ENCODE measurements around the gene BRWD1.

GRCh38 chr21:39319251-39319756 lies 5.9 kb upstream of the BRWD1 start:
- TF ChIP-seq CTCF (IDR thresholded peaks at IDR 0.05; ENCODE audit: poor library complexity, severe bottlenecking) = no peak
- TF ChIP-seq POLR2AphosphoS5 (IDR thresholded peaks at IDR 0.05) = no peak
- TF ChIP-seq, protein P1, sequence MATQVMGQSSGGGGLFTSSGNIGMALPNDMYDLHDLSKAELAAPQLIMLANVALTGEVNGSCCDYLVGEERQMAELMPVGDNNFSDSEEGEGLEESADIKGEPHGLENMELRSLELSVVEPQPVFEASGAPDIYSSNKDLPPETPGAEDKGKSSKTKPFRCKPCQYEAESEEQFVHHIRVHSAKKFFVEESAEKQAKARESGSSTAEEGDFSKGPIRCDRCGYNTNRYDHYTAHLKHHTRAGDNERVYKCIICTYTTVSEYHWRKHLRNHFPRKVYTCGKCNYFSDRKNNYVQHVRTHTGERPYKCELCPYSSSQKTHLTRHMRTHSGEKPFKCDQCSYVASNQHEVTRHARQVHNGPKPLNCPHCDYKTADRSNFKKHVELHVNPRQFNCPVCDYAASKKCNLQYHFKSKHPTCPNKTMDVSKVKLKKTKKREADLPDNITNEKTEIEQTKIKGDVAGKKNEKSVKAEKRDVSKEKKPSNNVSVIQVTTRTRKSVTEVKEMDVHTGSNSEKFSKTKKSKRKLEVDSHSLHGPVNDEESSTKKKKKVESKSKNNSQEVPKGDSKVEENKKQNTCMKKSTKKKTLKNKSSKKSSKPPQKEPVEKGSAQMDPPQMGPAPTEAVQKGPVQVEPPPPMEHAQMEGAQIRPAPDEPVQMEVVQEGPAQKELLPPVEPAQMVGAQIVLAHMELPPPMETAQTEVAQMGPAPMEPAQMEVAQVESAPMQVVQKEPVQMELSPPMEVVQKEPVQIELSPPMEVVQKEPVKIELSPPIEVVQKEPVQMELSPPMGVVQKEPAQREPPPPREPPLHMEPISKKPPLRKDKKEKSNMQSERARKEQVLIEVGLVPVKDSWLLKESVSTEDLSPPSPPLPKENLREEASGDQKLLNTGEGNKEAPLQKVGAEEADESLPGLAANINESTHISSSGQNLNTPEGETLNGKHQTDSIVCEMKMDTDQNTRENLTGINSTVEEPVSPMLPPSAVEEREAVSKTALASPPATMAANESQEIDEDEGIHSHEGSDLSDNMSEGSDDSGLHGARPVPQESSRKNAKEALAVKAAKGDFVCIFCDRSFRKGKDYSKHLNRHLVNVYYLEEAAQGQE (IDR thresholded peaks at IDR 0.05; ENCODE audit: borderline replicate concordance) = no peak
- no peak for TF ChIP-seq RAD21 (conservative IDR thresholded peaks at IDR 0.05)
- no peak for TF ChIP-seq MXI1 (conservative IDR thresholded peaks at IDR 0.05; ENCODE audit: poor library complexity, severe bottlenecking)
- TF ChIP-seq EZH2 (IDR thresholded peaks at IDR 0.05; ENCODE audit: borderline replicate concordance, insufficient read depth, low read length, poor library complexity, severe bottlenecking) = no peak

Data from neural cell (in vitro differentiated cells).